ENCODE data around the gene POLR2J3.
A peak's percentile ranks its signal among the peaks of the same experiment; 100 is the strongest.
"Not testable (repeated sequence)": the region's sequence is repeated elsewhere in the genome, so short reads cannot be mapped to it uniquely, and the experiment has no call there.

POLR2J3 gene

DNA sequence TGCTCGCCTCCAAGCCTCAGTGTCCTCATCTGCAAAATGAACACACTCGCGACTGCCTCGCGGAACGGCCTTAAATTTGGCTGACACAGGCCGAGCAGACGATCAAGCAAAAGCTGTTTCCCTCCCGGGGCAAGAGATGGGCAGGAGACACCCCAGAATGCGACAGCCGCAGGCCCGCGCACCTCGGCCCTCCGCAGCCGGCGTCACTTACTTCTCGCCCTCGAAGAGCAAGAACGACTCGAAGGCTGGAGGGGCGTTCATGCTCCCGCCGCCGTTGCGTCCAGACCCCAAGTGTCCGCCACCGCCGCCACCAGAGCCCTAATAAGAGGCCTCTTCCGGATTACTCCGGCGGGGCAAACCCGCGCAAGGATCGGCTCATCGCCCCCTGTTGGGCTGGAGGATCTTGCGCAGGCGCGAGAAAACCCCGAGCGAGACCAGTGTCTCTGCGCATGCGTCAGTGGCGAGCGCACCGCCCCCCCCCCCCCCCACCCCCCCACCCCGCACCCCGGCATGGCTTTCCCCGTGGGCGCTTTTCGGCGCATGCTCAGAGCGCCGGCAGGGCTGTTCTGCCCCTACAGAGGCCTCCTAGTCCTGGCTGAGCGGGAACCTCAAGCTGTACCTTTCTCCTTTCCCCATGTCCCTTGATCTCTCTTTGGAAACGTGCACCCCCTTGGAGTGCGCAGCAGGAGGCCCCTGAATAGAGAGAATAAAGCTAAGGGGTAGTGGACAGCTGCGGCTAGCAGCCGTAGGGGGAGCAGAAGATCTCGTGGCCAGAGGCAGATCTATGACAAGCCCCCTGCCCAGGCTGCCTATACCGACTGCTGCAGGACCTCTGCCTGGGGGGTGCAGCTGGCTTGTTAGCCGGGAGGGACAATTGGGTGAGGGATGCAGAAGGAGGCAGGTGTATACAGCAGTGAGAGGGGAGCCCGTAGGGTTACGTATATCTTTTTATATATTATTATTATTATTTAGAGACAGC is at the start of gene POLR2J3:
Gene POLR2J3, minus strand, starts transcription at position 323 of the 979 bp plus-strand sequence. Its CDS starts 62 bp downstream, at position 261.
- peak; percentile 97 for DNase-seq

- not testable (repeated sequence) for DNase-seq
Observed at GRCh38 chr7:102618122-102618521, 45.7 kb upstream of the POLR2J3 start.

- DNase-seq = peak; percentile 7
Observed at GRCh38 chr7:102616507-102617125, 44.2 kb upstream of the POLR2J3 start, which contains the start of gene RASA4. RASA4 (minus strand) TSS chr7:102616756; CDS start chr7:102616689, 67 bp downstream.

DNA sequence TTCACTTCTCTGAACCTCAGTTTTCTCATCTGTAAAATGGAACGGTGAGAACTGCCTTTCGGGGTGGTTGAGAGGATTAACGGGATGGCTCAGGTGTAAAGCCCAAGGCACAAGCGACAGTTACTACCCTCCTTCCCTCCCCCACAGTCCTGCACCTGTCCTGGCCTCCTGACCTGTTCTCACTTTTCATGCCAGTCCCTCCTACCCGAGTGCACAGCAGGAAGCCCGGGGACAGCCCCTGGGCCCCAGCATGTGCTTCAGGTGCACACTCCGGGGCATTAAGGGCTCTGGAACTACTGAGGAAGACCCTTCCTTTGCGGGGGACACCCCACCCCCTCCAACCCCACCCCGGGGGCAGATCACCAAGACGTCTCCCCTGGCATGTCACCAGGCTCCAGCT is 43.5 kb upstream of the POLR2J3 start:
- DNase-seq = not testable (repeated sequence)

GRCh38 chr7:102614873-102615272 is 42.5 kb upstream of the POLR2J3 start:
- not testable (repeated sequence) for DNase-seq

- not testable (repeated sequence) for DNase-seq
Observed at GRCh38 chr7:102614346-102614697, 41.9 kb upstream of the POLR2J3 start.

GRCh38 chr7:102613575-102614345 is 41.4 kb upstream of the POLR2J3 start:
- DNase-seq = not testable (repeated sequence)

DNA sequence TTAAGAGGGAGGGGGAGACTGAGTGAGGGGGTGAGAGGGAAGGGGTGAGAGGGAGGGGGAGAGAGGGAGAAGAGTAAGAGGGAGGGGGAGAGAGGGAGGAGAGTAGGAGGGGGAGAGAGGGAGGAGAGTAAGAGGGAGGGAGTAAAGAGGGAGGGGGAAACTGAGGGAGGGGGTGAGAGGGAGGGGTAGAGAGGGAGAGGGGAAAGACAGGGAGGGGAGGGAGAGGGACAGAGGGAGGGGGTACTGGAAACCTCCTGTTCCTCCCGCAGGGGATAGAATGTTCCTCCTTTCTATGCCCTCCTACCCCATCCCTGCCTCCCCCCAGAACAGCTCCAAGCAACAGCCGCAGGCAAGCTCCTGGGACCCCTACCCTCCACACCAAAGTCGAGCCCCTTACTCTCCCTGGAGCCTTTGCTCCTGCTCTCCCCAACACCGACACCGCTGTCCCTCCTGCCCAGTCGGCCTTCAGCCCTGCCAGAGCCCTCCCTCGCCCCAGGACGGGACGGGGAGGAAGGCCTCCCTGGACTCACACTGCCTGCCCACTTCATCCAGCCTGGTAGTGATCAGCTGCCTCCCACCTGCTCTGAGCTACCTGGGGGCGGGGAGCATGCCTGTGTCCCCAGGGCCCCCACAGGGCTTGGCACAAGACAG is 39.4 kb upstream of the POLR2J3 start:
- peak; percentile 16 for DNase-seq

- DNase-seq = not testable (repeated sequence)
Observed at GRCh38 chr7:102611013-102611674, 38.8 kb upstream of the POLR2J3 start.

GRCh38 chr7:102610441-102610840 is 38.1 kb upstream of the POLR2J3 start:
- DNase-seq = not testable (repeated sequence)

- not testable (repeated sequence) for DNase-seq
Observed at GRCh38 chr7:102609734-102610133, 37.4 kb upstream of the POLR2J3 start.

DNA sequence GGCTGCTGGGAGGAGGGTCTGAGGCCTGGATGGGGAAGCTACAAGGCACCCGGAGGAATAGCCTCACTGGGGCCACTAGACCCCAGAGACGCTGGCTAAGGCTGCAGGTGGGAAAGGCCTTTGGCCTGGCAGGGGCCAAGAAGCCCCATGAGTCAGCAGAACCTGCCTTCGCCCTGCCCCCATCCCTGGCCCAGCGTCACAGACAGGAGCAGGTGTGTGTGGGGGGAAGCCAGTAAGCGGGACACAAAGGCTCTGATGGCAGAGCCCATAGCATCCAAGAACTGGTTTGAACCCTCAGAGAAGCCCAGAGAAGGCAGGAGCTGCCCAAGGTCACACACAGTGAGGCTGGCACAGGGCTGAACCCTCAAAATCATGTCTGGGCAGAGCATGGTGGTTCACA is 34.5 kb upstream of the POLR2J3 start:
- not testable (repeated sequence) for DNase-seq

DNA sequence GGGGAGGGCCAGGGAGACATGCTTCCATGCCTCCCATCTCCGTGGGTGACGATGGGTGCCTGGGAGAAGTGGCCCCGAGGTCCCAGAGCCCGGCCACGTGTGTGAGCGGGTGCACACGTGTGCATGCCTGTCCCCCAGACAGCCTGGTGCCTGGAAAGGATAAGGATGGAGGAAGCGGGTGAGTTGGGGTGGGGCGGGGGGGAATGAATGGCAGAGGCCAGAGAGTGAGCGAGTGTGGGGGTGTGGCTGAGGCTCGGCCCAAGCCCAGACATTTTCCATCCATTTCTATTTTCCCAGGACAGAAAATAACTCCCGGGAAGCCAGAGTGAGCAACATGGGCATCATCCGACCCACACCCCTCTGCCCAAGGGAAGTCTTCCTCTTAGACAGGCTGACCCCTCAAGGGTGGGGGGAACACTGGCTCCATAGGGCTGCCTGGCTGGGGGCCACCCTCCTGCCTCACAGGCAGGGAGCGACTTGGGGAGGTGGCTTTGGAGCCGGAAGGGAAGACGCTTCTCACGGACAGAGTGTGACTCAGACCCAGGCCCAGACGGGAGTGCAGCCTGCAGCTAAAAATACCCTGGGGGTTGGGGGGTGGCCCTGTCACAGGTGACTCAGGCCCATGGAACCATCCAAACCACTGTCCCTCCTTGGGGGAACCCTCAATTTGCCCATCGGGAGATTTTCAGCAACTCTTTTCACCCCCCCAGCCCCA is 32.2 kb upstream of the POLR2J3 start:
- DNase-seq = not testable (repeated sequence)

DNA sequence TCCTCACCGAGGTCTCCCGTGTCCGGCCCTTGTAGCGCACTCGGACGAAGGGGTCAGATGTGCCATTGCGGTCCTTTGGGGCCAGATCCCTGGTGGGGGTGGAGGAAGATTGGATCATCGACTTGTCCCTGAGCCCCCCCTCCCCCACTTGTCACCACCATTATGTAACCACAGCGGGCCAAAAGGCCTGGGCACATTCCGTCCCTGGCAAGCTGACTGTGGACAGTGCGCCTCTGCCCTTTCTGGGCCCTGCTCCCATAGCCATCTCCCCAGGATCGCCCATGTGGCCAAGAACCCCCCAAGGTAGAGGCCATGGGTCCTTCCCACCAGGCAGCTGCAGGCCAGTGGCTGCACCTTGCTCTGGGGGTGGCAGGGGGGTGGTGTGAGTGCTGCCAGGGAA is 29.9 kb upstream of the POLR2J3 start:
- not testable (repeated sequence) for DNase-seq

DNA sequence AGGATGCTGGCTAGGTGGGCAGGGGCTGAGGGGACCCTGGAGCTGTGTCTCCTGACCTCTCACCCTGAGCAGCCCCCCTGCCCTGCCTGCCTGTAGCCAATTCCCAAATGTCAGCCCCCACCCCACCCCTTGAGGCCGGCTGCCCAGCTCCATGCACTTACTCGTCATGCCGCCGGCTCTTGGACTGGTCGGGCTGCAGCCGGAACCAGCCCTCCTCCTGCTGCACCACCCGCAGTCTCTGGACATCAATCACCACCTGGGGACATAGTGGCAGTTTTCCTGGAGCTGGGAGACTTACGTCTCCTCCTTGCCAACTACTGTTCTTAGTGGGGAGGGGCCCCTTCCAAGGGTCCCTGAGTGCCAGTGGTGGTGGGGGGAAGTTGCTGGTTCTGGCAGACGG is 27.3 kb upstream of the POLR2J3 start:
- DNase-seq = not testable (repeated sequence)

- not testable (repeated sequence) for DNase-seq
Observed at GRCh38 chr7:102596036-102596435, 23.7 kb upstream of the POLR2J3 start.

DNA sequence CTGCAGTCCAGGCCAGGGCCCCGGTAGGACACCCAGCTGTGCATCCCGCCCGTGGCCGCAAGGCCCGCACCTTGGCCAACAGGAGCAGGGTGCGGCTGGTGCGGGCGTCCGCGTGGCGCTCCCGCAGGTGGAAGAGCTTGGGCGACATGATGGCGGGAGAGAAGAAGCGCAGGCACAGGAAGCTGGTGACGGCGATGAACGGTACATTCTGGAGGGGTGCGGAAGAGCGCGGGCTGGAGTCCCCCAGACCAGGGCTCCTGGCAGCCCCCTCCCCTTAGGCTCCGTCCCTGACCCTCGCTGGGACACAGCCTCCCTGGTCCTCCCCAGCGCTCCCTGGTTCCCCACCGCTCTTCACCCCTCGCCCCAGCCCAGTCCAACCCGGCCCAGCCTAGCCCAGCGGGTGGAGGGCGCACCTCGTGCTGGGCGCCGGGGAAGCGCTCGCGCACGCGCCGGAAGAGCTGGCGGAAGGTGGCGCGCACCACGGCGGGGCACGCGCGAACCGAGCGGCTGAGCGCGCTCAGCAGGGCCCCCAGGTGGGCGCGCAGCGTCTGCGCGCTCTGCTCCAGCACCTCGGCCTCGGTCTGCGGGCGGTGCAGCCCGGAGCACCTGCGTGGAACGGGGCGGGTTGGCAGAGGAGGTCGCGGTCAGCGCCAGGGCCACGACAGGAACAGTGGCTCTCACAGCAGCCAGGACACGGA is 21.4 kb upstream of the POLR2J3 start:
- DNase-seq = not testable (repeated sequence)

GRCh38 chr7:102592477-102593019 is 20.2 kb upstream of the POLR2J3 start:
- DNase-seq = not testable (repeated sequence)

DNA sequence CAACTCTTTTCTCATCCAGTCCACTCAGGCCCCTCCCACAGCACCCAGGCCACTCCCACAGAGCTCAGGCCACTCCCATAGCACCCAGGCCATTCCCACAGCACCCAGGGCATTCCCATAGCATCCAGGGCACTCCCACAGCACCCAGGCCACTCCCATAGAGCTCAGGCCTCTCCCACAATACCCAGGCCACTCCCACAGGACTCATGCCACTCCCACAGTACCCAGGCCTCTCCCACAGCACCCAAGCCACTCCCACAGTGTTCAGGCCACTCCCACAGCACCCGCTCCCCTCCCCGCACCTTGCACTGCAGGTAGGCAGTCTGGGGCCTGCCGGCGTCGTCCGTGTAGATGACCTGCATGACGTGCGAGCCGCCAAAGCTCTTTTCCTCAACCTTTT is 17.5 kb upstream of the POLR2J3 start:
- not testable (repeated sequence) for DNase-seq

GRCh38 chr7:102583495-102583894 is 11.1 kb upstream of the POLR2J3 start:
- DNase-seq = not testable (repeated sequence)

All from suppressor macrophage treated with lipopolysaccharide for 4 hours (primary cell).